Raji (cell line): ENCODE data around the gene ARHGAP26.

Source experiments
- POLR2A ChIP-seq: IDR thresholded peaks from 2 replicates; pipeline ENCODE4 v1.6.1; 2011; ENCODE audit warnings: low read depth, low read length, control low read depth; ENCODE audit not compliant: insufficient read depth

ARHGAP26 gene

GRCh38 chr5:143180751-143181150 is 410.6 kb downstream of the ARHGAP26 start:
- no peak for TF ChIP-seq POLR2A

- no peak for TF ChIP-seq POLR2A
Measured at GRCh38 chr5:143181173-143181572, 411.0 kb downstream of the ARHGAP26 start.

GRCh38 chr5:143182106-143182505 is 411.9 kb downstream of the ARHGAP26 start:
- TF ChIP-seq POLR2A: no peak

- TF ChIP-seq POLR2A: no peak
Measured at GRCh38 chr5:143182901-143183820, 413.0 kb downstream of the ARHGAP26 start.

GRCh38 chr5:143183989-143184388 is 413.8 kb downstream of the ARHGAP26 start:
- TF ChIP-seq POLR2A: no peak

- no peak for TF ChIP-seq POLR2A
Measured at GRCh38 chr5:143186623-143187022, 416.4 kb downstream of the ARHGAP26 start.

GRCh38 chr5:143187495-143187894 is 417.3 kb downstream of the ARHGAP26 start:
- TF ChIP-seq POLR2A: no peak

GRCh38 chr5:143188083-143188482 is 417.9 kb downstream of the ARHGAP26 start:
- no peak for TF ChIP-seq POLR2A

- TF ChIP-seq POLR2A: no peak
Measured at GRCh38 chr5:143188692-143189091, 418.5 kb downstream of the ARHGAP26 start.

- TF ChIP-seq POLR2A: no peak
Measured at GRCh38 chr5:143190260-143190810, 420.2 kb downstream of the ARHGAP26 start.

GRCh38 chr5:143191720-143192119 is 421.5 kb downstream of the ARHGAP26 start:
- no peak for TF ChIP-seq POLR2A

- no peak for TF ChIP-seq POLR2A
Measured at GRCh38 chr5:143192191-143192900, 422.2 kb downstream of the ARHGAP26 start.

GRCh38 chr5:143194206-143194605 is 424.0 kb downstream of the ARHGAP26 start:
- no peak for TF ChIP-seq POLR2A

- no peak for TF ChIP-seq POLR2A
Measured at GRCh38 chr5:143194713-143195112, 424.5 kb downstream of the ARHGAP26 start.

GRCh38 chr5:143195491-143195890 is 425.3 kb downstream of the ARHGAP26 start:
- TF ChIP-seq POLR2A: no peak
